RCC 7860 (cell line): ENCODE results near the gene GPR12.

Source experiments
- DNase-seq: peaks from one replicate; pipeline ENCODE4 v3.0.0-alpha.2; 2015; ENCODE audit warnings: low spot score
- FAIRE-seq: peaks from 2 replicates; lab custom pipeline; 2012; peaks lifted over from hg19 to GRCh38; lab: Jason Lieb, UNC

GPR12 gene

DNA sequence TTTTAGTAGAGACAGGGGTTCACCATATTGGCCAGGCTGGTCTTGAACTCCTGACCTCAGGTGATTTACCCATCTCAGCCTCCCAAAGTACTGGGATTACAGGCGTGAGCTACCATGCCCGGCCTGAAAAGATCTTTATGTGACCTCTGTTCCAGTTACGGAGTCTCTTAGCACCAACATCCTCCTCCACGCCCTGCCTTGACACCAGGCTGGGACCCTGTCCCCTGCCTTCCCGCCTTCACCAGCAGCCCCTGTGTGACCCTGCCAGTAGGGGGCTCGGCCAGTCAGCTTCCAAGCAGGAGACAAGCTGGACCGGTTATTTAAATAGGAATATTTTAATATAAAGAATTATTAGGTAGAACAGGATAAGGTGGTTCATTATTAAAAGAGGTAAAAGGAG, 54.2 kb downstream of the GPR12 start:
- FAIRE-seq (no peak), DNase-seq (no peak)

DNA sequence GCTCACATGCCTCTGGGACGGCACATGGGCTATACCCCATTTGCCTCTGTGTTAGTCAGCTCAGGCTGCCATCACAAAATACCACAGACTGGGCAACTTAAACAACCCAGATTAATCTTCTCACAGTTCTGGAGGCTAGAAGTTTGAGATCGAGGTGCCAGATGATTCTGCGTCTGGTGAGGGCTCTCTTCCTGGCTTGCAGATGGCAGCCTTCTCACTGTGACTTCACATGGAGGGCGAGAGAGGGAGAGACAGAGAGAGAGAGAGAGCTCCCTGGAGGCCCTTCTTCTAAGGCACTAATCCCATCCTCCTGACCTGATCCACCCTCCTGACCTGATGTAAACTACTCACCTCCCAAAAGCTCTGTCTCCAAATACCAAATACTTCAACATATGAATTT, 55.0 kb downstream of the GPR12 start:
- FAIRE-seq (no peak), DNase-seq (no peak)
